WTC11 (cell line): ENCODE measurements around the gene SUCLG1. TPM values are rescaled to one million over a fixed set of nuclear protein-coding genes. Genes with fewer than 3 reads are reported as not detected.
A peak's percentile ranks its signal among the peaks of the same experiment; 100 is the strongest.

ENCODE experiments used
- ATAC-seq: fragments of 200-7000 bp; cut with Tn5 transposase; 2 replicates; pipeline ENCODE4 v1.10.0; 2021; ENCODE audit warnings: mild to moderate bottlenecking, moderate library complexity
- CTCF ChIA-PET: fragments of 300-600 bp; sonication (Branson Sonifier 250); formaldehyde crosslinking; loops from one replicate; lab custom pipeline; 2021; ENCODE audit warnings: antibody characterized with exemption; lab: Charles Lee
- POLR2A ChIA-PET: fragments of 350-600 bp; sonication (Branson Sonifier 250); formaldehyde crosslinking; loops from one replicate; lab custom pipeline; 2021; ENCODE audit warnings: antibody characterized with exemption; lab: Charles Lee
- DNase-seq: peaks from one replicate; pipeline ENCODE4 v3.0.0; 2021; ENCODE audit warnings: low spot score
- H3K27ac Mint-ChIP-seq: 2 replicates; pipeline ENCODE4 v1.8.0; 2021; ENCODE audit warnings: mixed read lengths
- H3K27me3 Mint-ChIP-seq: 2 replicates; pipeline ENCODE4 v1.8.0; 2021; ENCODE audit warnings: low read depth, mild to moderate bottlenecking, moderate library complexity, mixed read lengths
- H3K36me3 Mint-ChIP-seq: 2 replicates; pipeline ENCODE4 v1.8.0; 2021; ENCODE audit warnings: mixed read lengths
- H3K4me1 Mint-ChIP-seq: 2 replicates; pipeline ENCODE4 v1.8.0; 2022; ENCODE audit warnings: mixed read lengths
- H3K4me3 Mint-ChIP-seq: 2 replicates; pipeline ENCODE4 v1.8.0; 2021; ENCODE audit warnings: mild to moderate bottlenecking, moderate library complexity, mixed read lengths
- H3K9me3 Mint-ChIP-seq: 2 replicates; pipeline ENCODE4 v1.8.0; 2021; ENCODE audit warnings: mixed read lengths
- AR ChIP-seq: fragments of 250-450 bp; sonication (Bioruptor Pico); IDR thresholded peaks from 2 replicates; pipeline ENCODE4 v1.9.0; 2021; ENCODE audit warnings: mild to moderate bottlenecking
- CBFB ChIP-seq: sonication (generic); formaldehyde crosslinking; IDR thresholded peaks from 2 replicates; pipeline ENCODE4 v1.8.1; 2022; ENCODE audit warnings: mild to moderate bottlenecking, low read depth, missing genetic modification reagents
- CREM ChIP-seq: sonication (generic); formaldehyde crosslinking; IDR thresholded peaks from 2 replicates; pipeline ENCODE4 v1.8.1; 2022; ENCODE audit warnings: mild to moderate bottlenecking, missing genetic modification reagents, moderate library complexity
- FOXJ3 ChIP-seq: sonication (generic); formaldehyde crosslinking; IDR thresholded peaks from 2 replicates; pipeline ENCODE4 v1.9.0; 2021; ENCODE audit warnings: missing genetic modification reagents, mild to moderate bottlenecking, borderline replicate concordance
- GABPB1 ChIP-seq: sonication (generic); formaldehyde crosslinking; IDR thresholded peaks from 2 replicates; pipeline ENCODE4 v1.8.1; 2023; ENCODE audit warnings: mild to moderate bottlenecking, missing genetic modification reagents
- GRHL2 ChIP-seq: fragments of 250-450 bp; sonication (Bioruptor Pico); IDR thresholded peaks from 2 replicates; pipeline ENCODE4 v1.8.0; 2022; ENCODE audit warnings: mild to moderate bottlenecking, moderate library complexity; ENCODE audit not compliant: insufficient replicate concordance, severe bottlenecking
- GTF2I ChIP-seq: fragments of 250-450 bp; sonication (Bioruptor Pico); conservative IDR thresholded peaks from 2 replicates; pipeline ENCODE4 v1.4.0; 2021; ENCODE audit warnings: mild to moderate bottlenecking
- HMGA2 ChIP-seq: fragments of 250-450 bp; sonication (Bioruptor Pico); IDR thresholded peaks from 2 replicates; pipeline ENCODE4 v1.4.0; 2021; ENCODE audit warnings: mild to moderate bottlenecking, moderate library complexity
- IRF1 ChIP-seq: sonication (generic); formaldehyde crosslinking; IDR thresholded peaks from 2 replicates; pipeline ENCODE4 v1.8.0; 2023; ENCODE audit warnings: missing genetic modification reagents
- IRF2 ChIP-seq: sonication (generic); formaldehyde crosslinking; IDR thresholded peaks from 2 replicates; pipeline ENCODE4 v1.8.0; 2022; ENCODE audit warnings: low read depth, missing genetic modification reagents, borderline replicate concordance
- JAZF1 ChIP-seq: fragments of 250-450 bp; sonication (Bioruptor Pico); IDR thresholded peaks from 2 replicates; pipeline ENCODE4 v1.9.0; 2021; ENCODE audit warnings: moderate library complexity, mild to moderate bottlenecking, inconsistent platforms
- MLX ChIP-seq: sonication (generic); formaldehyde crosslinking; IDR thresholded peaks from 2 replicates; pipeline ENCODE4 v1.8.1; 2023; ENCODE audit warnings: mild to moderate bottlenecking, missing genetic modification reagents, moderate library complexity
- MYBL2 ChIP-seq: sonication (generic); formaldehyde crosslinking; IDR thresholded peaks from 2 replicates; pipeline ENCODE4 v1.8.1; 2023; ENCODE audit warnings: mild to moderate bottlenecking, moderate library complexity, missing genetic modification reagents
- NFATC4 ChIP-seq: fragments of 250-450 bp; sonication (Bioruptor Pico); IDR thresholded peaks from 2 replicates; pipeline ENCODE4 v1.9.0; 2021; ENCODE audit warnings: mild to moderate bottlenecking
- SMAD3 ChIP-seq: sonication (generic); formaldehyde crosslinking; IDR thresholded peaks from 2 replicates; pipeline ENCODE4 v1.8.0; 2022; ENCODE audit warnings: missing genetic modification reagents, mild to moderate bottlenecking, borderline replicate concordance
- STAT6 ChIP-seq: sonication (generic); formaldehyde crosslinking; conservative IDR thresholded peaks from 2 replicates; pipeline ENCODE4 v1.8.1; 2023; ENCODE audit warnings: mild to moderate bottlenecking, low read depth, missing genetic modification reagents, moderate library complexity
- TCF7 ChIP-seq: sonication (generic); formaldehyde crosslinking; IDR thresholded peaks from 2 replicates; pipeline ENCODE4 v1.8.0; 2022; ENCODE audit warnings: mild to moderate bottlenecking, low read depth, missing genetic modification reagents, moderate library complexity
- ZBTB43 ChIP-seq: sonication (generic); formaldehyde crosslinking; IDR thresholded peaks from 2 replicates; pipeline ENCODE4 v1.8.1; 2023; ENCODE audit warnings: mild to moderate bottlenecking, missing genetic modification reagents
- ZNF138 ChIP-seq: sonication (generic); formaldehyde crosslinking; conservative IDR thresholded peaks from 2 replicates; pipeline ENCODE4 v1.8.1; 2022; ENCODE audit warnings: mild to moderate bottlenecking, moderate library complexity, missing genetic modification reagents
- ZNF219 ChIP-seq: sonication (generic); formaldehyde crosslinking; IDR thresholded peaks from 2 replicates; pipeline ENCODE4 v1.8.0; 2023; ENCODE audit warnings: missing genetic modification reagents, mild to moderate bottlenecking, borderline replicate concordance
- ZNF263 ChIP-seq: sonication (generic); formaldehyde crosslinking; IDR thresholded peaks from 2 replicates; pipeline ENCODE4 v1.8.1; 2022; ENCODE audit warnings: low read depth, mild to moderate bottlenecking, moderate library complexity, missing genetic modification reagents
- ZNF512 ChIP-seq: sonication (generic); formaldehyde crosslinking; IDR thresholded peaks from 2 replicates; pipeline ENCODE4 v1.8.1; 2022; ENCODE audit warnings: missing genetic modification reagents, borderline replicate concordance
- ZNF671 ChIP-seq: fragments of 250-450 bp; sonication (Bioruptor Pico); IDR thresholded peaks from 2 replicates; pipeline ENCODE4 v1.8.0; 2021; ENCODE audit warnings: mild to moderate bottlenecking
- total RNA-seq: library from RNA; stranded (reverse); gene quantifications from 3 replicates; pipeline ENCODE4 v1.2.3, GENCODE V29; 2021
- TF ChIP-seq, protein P1 (sequence below): fragments of 250-450 bp; sonication (Bioruptor Pico); IDR thresholded peaks from 2 replicates; pipeline ENCODE4 v1.9.0; 2021; ENCODE audit warnings: moderate library complexity, mild to moderate bottlenecking, inconsistent platforms, borderline replicate concordance
- TF ChIP-seq, protein P2 (sequence below): sonication (generic); formaldehyde crosslinking; IDR thresholded peaks from 2 replicates; pipeline ENCODE4 v1.8.0; 2022; ENCODE audit warnings: mild to moderate bottlenecking, missing genetic modification reagents

Gene SUCLG1
- total RNA-seq, 1 experiment from 2014 or later = 52.4 TPM

DNA sequence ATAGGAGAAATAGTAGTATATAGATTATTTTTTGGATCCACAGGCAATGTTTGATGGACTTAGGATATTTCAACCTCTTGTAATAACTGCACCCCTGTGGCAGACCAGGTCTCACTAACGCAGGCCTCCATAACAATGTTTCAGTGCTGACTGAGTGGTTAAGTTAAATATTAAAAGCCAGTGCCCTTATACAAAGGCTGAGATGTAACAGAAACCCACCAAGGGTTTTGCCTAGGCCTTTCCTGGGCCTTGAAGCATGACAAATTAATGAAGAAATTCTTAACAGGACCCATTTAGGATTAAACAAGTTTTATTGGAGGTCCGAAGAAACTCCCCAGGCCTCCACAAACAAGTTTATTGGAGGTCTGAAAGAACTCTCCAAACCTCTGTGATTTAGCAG is 1.6 kb upstream of the SUCLG1 start (continued):
- TF ChIP-seq, protein P1, sequence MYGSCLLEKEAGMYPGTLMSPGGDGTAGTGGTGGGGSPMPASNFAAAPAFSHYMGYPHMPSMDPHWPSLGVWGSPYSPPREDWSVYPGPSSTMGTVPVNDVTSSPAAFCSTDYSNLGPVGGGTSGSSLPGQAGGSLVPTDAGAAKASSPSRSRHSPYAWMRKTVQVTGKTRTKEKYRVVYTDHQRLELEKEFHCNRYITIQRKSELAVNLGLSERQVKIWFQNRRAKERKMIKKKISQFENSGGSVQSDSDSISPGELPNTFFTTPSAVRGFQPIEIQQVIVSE = no peak
- no peak for TF ChIP-seq NFATC4 (CRISPR knock-in tag)
- TF ChIP-seq ZBTB43 (CRISPR knock-in tag) = no peak
- no peak for TF ChIP-seq MYBL2 (CRISPR knock-in tag)
- no peak for TF ChIP-seq ZNF263
- TF ChIP-seq MLX (CRISPR knock-in tag) = no peak

- H3K27ac Mint-ChIP-seq = no peak overlapping the region
- ChIA-PET CTCF (no interaction called here), POLR2A (no interaction called here)
- H3K4me3 Mint-ChIP-seq = peak overlapping the region; percentile 88
- H3K36me3 Mint-ChIP-seq = peaks cover 6% of the 10 kb centered on the region
- H3K9me3 Mint-ChIP-seq = peaks cover 8% of the 10 kb centered on the region
- H3K27me3 Mint-ChIP-seq = no peaks in the 10 kb centered on the region; the same call in 1 of the 2 replicates
- DNase-seq (no peak), ATAC-seq (no peak)
- TF ChIP-seq IRF1 (no peak), CREM (CRISPR knock-in tag) (no peak), JAZF1 (CRISPR knock-in tag) (no peak), ZNF219 (no peak), ZNF512 (no peak), GTF2I (CRISPR knock-in tag) (no peak), AR (CRISPR knock-in tag) (no peak), STAT6 (CRISPR knock-in tag) (no peak), FOXJ3 (CRISPR knock-in tag) (no peak), TCF7 (no peak), HMGA2 (CRISPR knock-in tag) (no peak), GRHL2 (CRISPR knock-in tag) (no peak), GABPB1 (CRISPR knock-in tag) (no peak), ZNF671 (CRISPR knock-in tag) (no peak), SMAD3 (CRISPR knock-in tag) (no peak), CBFB (CRISPR knock-in tag) (no peak), ZNF138 (no peak), IRF2 (CRISPR knock-in tag) (no peak)
- TF ChIP-seq, protein P2, sequence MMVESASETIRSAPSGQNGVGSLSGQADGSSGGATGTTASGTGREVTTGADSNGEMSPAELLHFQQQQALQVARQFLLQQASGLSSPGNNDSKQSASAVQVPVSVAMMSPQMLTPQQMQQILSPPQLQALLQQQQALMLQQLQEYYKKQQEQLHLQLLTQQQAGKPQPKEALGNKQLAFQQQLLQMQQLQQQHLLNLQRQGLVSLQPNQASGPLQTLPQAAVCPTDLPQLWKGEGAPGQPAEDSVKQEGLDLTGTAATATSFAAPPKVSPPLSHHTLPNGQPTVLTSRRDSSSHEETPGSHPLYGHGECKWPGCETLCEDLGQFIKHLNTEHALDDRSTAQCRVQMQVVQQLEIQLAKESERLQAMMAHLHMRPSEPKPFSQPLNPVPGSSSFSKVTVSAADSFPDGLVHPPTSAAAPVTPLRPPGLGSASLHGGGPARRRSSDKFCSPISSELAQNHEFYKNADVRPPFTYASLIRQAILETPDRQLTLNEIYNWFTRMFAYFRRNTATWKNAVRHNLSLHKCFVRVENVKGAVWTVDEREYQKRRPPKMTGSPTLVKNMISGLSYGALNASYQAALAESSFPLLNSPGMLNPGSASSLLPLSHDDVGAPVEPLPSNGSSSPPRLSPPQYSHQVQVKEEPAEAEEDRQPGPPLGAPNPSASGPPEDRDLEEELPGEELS = no peak
- peaks cover 30% of the 10 kb centered on the region for H3K4me1 Mint-ChIP-seq
These were observed 907 bp upstream of the SUCLG1 start for GRCh38 chr2:84459944-84460429.
